Measurements from ENCODE around the gene PFDN1. TPM values are rescaled to one million over a fixed set of nuclear protein-coding genes. Genes with fewer than 3 reads are reported as not detected.

The PFDN1 gene
- total and polyA plus RNA-seq, 2 experiments from 2014 or later, result 119 to 256 TPM

- TF ChIP-seq CTCF (conservative IDR thresholded peaks at IDR 0.05; ENCODE audit: low read depth in 2 of 2) (no peak), ETS1 (IDR thresholded peaks at IDR 0.05) (no peak), NANOG (IDR thresholded peaks at IDR 0.05; ENCODE audit: borderline replicate concordance) (no peak), ZNF331 (CRISPR knock-in tag; IDR thresholded peaks at IDR 0.05; ENCODE audit: low read depth) (no peak), EZH2phosphoT487 (IDR thresholded peaks at IDR 0.05; ENCODE audit: unreplicated experiment) (no peak), ZNF114 (CRISPR knock-in tag; IDR thresholded peaks at IDR 0.05) (no peak), CREB1 (CRISPR knock-in tag; IDR thresholded peaks at IDR 0.05; ENCODE audit: low read depth) (no peak)
These were observed 15.9 kb upstream of the PFDN1 start (continued) for GRCh38 chr5:140318792-140319191.

GRCh38 chr5:140317859-140318258, 15.0 kb upstream of the PFDN1 start:
- Mint-ChIP-seq H3K4me3 (no peak overlapping the region), H3K27ac (no peak overlapping the region), H3K36me3 (ENCODE audit: low read depth) (no peaks in the 10 kb centered on the region), H3K27me3 (ENCODE audit: insufficient read depth, low read depth, poor library complexity) (no peaks in the 10 kb centered on the region), H3K4me1 (peaks cover under 1% of the 10 kb centered on the region; the same call in 1 of the 3 replicates), H3K9me3 (no peaks in the 10 kb centered on the region)
- no peaks in the 10 kb centered on the region for H3K4me1 ChIP-seq (ENCODE audit: insufficient read depth)
- H3K4me3 ChIP-seq, result no peak overlapping the region
- no peak overlapping the region for H3K4me2 ChIP-seq
- no peaks in the 10 kb centered on the region for H3K36me3 ChIP-seq (ENCODE audit: insufficient read depth)
- ATAC-seq, result no peak
- H2AFZ ChIP-seq, result 0 out of 2 replicates have a peak overlapping the region, but pooled peaks have one; percentile 16
- no peaks in the 10 kb centered on the region for H3K27me3 ChIP-seq (ENCODE audit: insufficient read depth)
- H3K79me2 ChIP-seq (replicated peaks; ENCODE audit: insufficient read depth), result no peaks in the 10 kb centered on the region
- H4K20me1 ChIP-seq (replicated peaks; ENCODE audit: insufficient read depth), result no peaks in the 10 kb centered on the region
- no peak overlapping the region for H3K27ac ChIP-seq (ENCODE audit: low read depth)
- no peaks in the 10 kb centered on the region for H3F3A ChIP-seq (replicated peaks; ENCODE audit: low read depth)
- peaks cover 9% of the 10 kb centered on the region; the same call in 1 of the 2 replicates for H3K9me2 ChIP-seq (ENCODE audit: insufficient read depth)
- no peak for DNase-seq (ENCODE audit: low spot score)
- TF ChIP-seq ZNF331 (CRISPR knock-in tag; IDR thresholded peaks at IDR 0.05; ENCODE audit: low read depth), result no peak
- TF ChIP-seq EZH2phosphoT487 (IDR thresholded peaks at IDR 0.05; ENCODE audit: unreplicated experiment), result no peak
- TF ChIP-seq JUNB (IDR thresholded peaks at IDR 0.05; ENCODE audit: unreplicated experiment), result no peak
- no peak for TF ChIP-seq REST (IDR thresholded peaks at IDR 0.05; ENCODE audit: unreplicated experiment)
- no peak for TF ChIP-seq CTCF (conservative IDR thresholded peaks at IDR 0.05; ENCODE audit: low read depth in 2 of 2)
- TF ChIP-seq ETS1 (IDR thresholded peaks at IDR 0.05), result no peak
- TF ChIP-seq CREB1 (CRISPR knock-in tag; IDR thresholded peaks at IDR 0.05; ENCODE audit: low read depth), result no peak
- TF ChIP-seq POLR2AphosphoS5 (IDR thresholded peaks at IDR 0.05; ENCODE audit: low read depth), result no peak
- no peak for TF ChIP-seq EZH2 (IDR thresholded peaks at IDR 0.05; ENCODE audit: low read depth, unreplicated experiment)
- TF ChIP-seq NANOG (IDR thresholded peaks at IDR 0.05; ENCODE audit: borderline replicate concordance), result no peak

Measured in GM23338 (cell line).